DND-41 (cell line): ENCODE data around the gene PLD5.

Experiments used
- EZH2 ChIP-seq: IDR thresholded peaks from 3 replicates; pipeline ENCODE4 v1.6.1; 2012; ENCODE audit warnings: borderline replicate concordance, low read depth, mild to moderate bottlenecking, moderate library complexity, low read length, inconsistent platforms; ENCODE audit not compliant: severe bottlenecking
- TF ChIP-seq, protein P1 (sequence below): IDR thresholded peaks from 2 replicates; pipeline ENCODE4 v1.5.1; 2012; ENCODE audit warnings: borderline replicate concordance, low read length, moderate library complexity, mild to moderate bottlenecking; ENCODE audit not compliant: poor library complexity, severe bottlenecking; ENCODE audit errors: extremely low read depth

- TF ChIP-seq EZH2, result no peak
- TF ChIP-seq, protein P1, sequence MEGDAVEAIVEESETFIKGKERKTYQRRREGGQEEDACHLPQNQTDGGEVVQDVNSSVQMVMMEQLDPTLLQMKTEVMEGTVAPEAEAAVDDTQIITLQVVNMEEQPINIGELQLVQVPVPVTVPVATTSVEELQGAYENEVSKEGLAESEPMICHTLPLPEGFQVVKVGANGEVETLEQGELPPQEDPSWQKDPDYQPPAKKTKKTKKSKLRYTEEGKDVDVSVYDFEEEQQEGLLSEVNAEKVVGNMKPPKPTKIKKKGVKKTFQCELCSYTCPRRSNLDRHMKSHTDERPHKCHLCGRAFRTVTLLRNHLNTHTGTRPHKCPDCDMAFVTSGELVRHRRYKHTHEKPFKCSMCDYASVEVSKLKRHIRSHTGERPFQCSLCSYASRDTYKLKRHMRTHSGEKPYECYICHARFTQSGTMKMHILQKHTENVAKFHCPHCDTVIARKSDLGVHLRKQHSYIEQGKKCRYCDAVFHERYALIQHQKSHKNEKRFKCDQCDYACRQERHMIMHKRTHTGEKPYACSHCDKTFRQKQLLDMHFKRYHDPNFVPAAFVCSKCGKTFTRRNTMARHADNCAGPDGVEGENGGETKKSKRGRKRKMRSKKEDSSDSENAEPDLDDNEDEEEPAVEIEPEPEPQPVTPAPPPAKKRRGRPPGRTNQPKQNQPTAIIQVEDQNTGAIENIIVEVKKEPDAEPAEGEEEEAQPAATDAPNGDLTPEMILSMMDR, result no peak
Measured at GRCh38 chr1:242522996-242523718, 1.3 kb downstream of the PLD5 start.
